GM12878 (cell line): ENCODE results near the gene CHMP4B. TPM values are rescaled to one million over a fixed set of nuclear protein-coding genes. Genes with fewer than 3 reads are reported as not detected.
A peak's percentile ranks its signal among the peaks of the same experiment; 100 is the strongest.

ENCODE experiments used
- ATAC-seq: fragments of 200-7000 bp; cut with Tn5 transposase; 3 replicates; pipeline ENCODE4 v1.9.1; 2020; ENCODE audit warnings: mild to moderate bottlenecking, moderate library complexity
- BruUV-seq: library from RNA; stranded (reverse); fragments of 400-500 nt; replicated peaks from 2 replicates; lab custom pipeline; 2021; lab: Mats Ljungman, UMichigan
- CTCF ChIA-PET: fragments of 300-600 bp; sonication (Branson Sonifier 250); formaldehyde crosslinking; extraction: SDS; loops from one replicate; lab custom pipeline; 2021; ENCODE audit warnings: inconsistent platforms; lab: Yijun Ruan, JAX
- POLR2A ChIA-PET: fragments of 350-600 bp; formaldehyde crosslinking; extraction: SDS; loops from one replicate; lab custom pipeline; 2021; ENCODE audit warnings: inconsistent platforms; lab: Charles Lee
- RAD21 ChIA-PET: fragments of 300-600 bp; sonication (Branson Sonifier 250); formaldehyde crosslinking; loops from one replicate; lab custom pipeline; 2023; ENCODE audit warnings: antibody characterized with exemption; ENCODE audit not compliant: unreplicated experiment; lab: Charles Lee
- SMC1A ChIA-PET: fragments of 300-600 bp; sonication (Branson Sonifier 250); formaldehyde crosslinking; loops from one replicate; lab custom pipeline; 2023; ENCODE audit not compliant: unreplicated experiment, uncharacterized antibody; lab: Charles Lee
- DNase-seq: peaks from one replicate; pipeline ENCODE4 v3.0.0-alpha.2; 2011; ENCODE audit warnings: low read depth, low spot score
- FAIRE-seq: peaks from 3 replicates; lab custom pipeline; 2011; peaks lifted over from hg19 to GRCh38; lab: Jason Lieb, UNC
- H2AFZ ChIP-seq: 2 replicates; pipeline ENCODE4 v1.6.0; 2011; ENCODE audit warnings: low read depth, low read length, control low read depth; ENCODE audit not compliant: control insufficient read depth
- H3K27ac ChIP-seq: 2 replicates; pipeline ENCODE4 v1.5.1; 2011; ENCODE audit warnings: control low read depth; ENCODE audit not compliant: control insufficient read depth, insufficient read depth
- H3K27me3 ChIP-seq, 2 experiments: replicated peaks in 1 of 2; 2 replicates each; pipeline versions ENCODE4 v1.6.0 to v1.6.1; 2011; ENCODE audit warnings: low read length in 1 of 2; ENCODE audit not compliant: control insufficient read depth in 2 of 2, insufficient read depth in 2 of 2
- H3K36me3 ChIP-seq, 2 experiments: 2 replicates each; pipeline ENCODE4 v1.5.1; 2011; ENCODE audit warnings: low read length in 1 of 2; ENCODE audit not compliant: control insufficient read depth in 2 of 2, insufficient read depth in 2 of 2
- H3K4me1 ChIP-seq: 2 replicates; pipeline ENCODE4 v1.6.1; 2011; ENCODE audit warnings: mild to moderate bottlenecking, low read length, moderate library complexity, mixed read lengths; ENCODE audit not compliant: control insufficient read depth, insufficient read depth
- H3K4me2 ChIP-seq: 2 replicates; pipeline ENCODE4 v1.6.0; 2011; ENCODE audit warnings: control low read depth; ENCODE audit not compliant: control insufficient read depth, insufficient read depth
- H3K4me3 ChIP-seq: fragments of 200-600 bp; sonication (generic); 2 replicates; pipeline ENCODE4 v1.5.1; 2016
- H3K79me2 ChIP-seq: 2 replicates; pipeline ENCODE4 v1.6.0; 2011; ENCODE audit warnings: low read length; ENCODE audit not compliant: control insufficient read depth, insufficient read depth
- H3K9ac ChIP-seq: 2 replicates; pipeline ENCODE4 v1.8.0; 2011; ENCODE audit warnings: low read length, control low read depth, mixed read lengths; ENCODE audit not compliant: control insufficient read depth, insufficient read depth
- H3K9me3 ChIP-seq: replicated peaks from 3 replicates; pipeline ENCODE4 v1.5.1; 2011; ENCODE audit warnings: mild to moderate bottlenecking, low read length; ENCODE audit not compliant: control insufficient read depth, insufficient read depth
- H4K20me1 ChIP-seq: 2 replicates; pipeline ENCODE4 v1.6.0; 2011; ENCODE audit not compliant: control insufficient read depth, insufficient read depth
- FOXK2 ChIP-seq: fragments of 450-650 bp; IDR thresholded peaks from 2 replicates; pipeline ENCODE4 v1.6.1; 2017; ENCODE audit warnings: mild to moderate bottlenecking, moderate library complexity
- NFYA ChIP-seq: IDR thresholded peaks from 2 replicates; pipeline ENCODE4 v1.6.1; 2011; ENCODE audit warnings: low read depth, mild to moderate bottlenecking, low read length, improper control_type of control experiment, borderline replicate concordance
- POLR2AphosphoS2 ChIP-seq: IDR thresholded peaks from 2 replicates; pipeline ENCODE4 v1.6.1; 2011; ENCODE audit warnings: low read depth, mild to moderate bottlenecking, low read length, improper control_type of control experiment, moderate library complexity
- RAD21 ChIP-seq: IDR thresholded peaks from 2 replicates; pipeline ENCODE4 v1.6.1; 2011; ENCODE audit warnings: mild to moderate bottlenecking, low read depth, low read length, moderate library complexity; ENCODE audit not compliant: insufficient read depth
- RFX5 ChIP-seq: IDR thresholded peaks from 2 replicates; pipeline ENCODE4 v1.6.1; 2011; ENCODE audit warnings: low read depth, low read length, improper control_type of control experiment
- SIN3A ChIP-seq: IDR thresholded peaks from 2 replicates; pipeline ENCODE4 v1.6.1; 2012; ENCODE audit warnings: low read depth, low read length, improper control_type of control experiment
- SMAD1 ChIP-seq: fragments of 450-650 bp; IDR thresholded peaks from 2 replicates; pipeline ENCODE4 v1.6.1; 2018; ENCODE audit warnings: mild to moderate bottlenecking, low read depth; ENCODE audit not compliant: partially characterized antibody
- SMARCA5 ChIP-seq: fragments of 450-650 bp; IDR thresholded peaks from 2 replicates; pipeline ENCODE4 v1.6.1; 2017; ENCODE audit warnings: mild to moderate bottlenecking
- SMC3 ChIP-seq: IDR thresholded peaks from 2 replicates; pipeline ENCODE4 v1.6.1; 2011; ENCODE audit warnings: low read length, improper control_type of control experiment, borderline replicate concordance
- SP1 ChIP-seq: IDR thresholded peaks from one replicate; pipeline ENCODE4 v1.6.1; 2011; ENCODE audit warnings: low read depth, low read length
- YY1 ChIP-seq: IDR thresholded peaks from 2 replicates; pipeline ENCODE4 v1.6.1; 2011; ENCODE audit warnings: low read depth, mild to moderate bottlenecking, low read length
- WGBS: methylation state at CpG from one replicate; pipeline ENCODE4 v1.1.6; 2016; ENCODE audit warnings: low lambda C conversion rate; ENCODE audit not compliant: insufficient replicate concordance, insufficient coverage; ENCODE audit errors: missing lambda C conversion rate; 5-methylcytosine and 5-hydroxymethylcytosine counted together
- in situ Hi-C: fragments of 300-500 bp; cut with MboI; formaldehyde crosslinking; loops from 9 replicates; pipeline ENCODE4 v1.14.3; 2018; ENCODE audit warnings: mixed read lengths
- intact Hi-C: fragments of 100-400 bp; cut with micrococcal nuclease; formaldehyde crosslinking; loops from one replicate; pipeline ENCODE4 v1.14.2; 2022; ENCODE audit not compliant: unreplicated experiment
- polyA plus RNA-seq, 11 experiments: library from polyadenylated mRNA; depleted of rRNA in 4 of 11; unstranded in 6 of 11; stranded (reverse) in 5 of 11; fragments of >200 nt; fragmentation: Nextera tagmentation in 4 of 11; fragmentation: Illumina TruSeq in 1 of 11; extraction: Ambion mirVana in 4 of 11; extraction: Trizol in 1 of 11; gene quantifications; 1 replicate in 1 of 11; 2 replicates in 10 of 11; pipeline versions ENCODE4 v1.2.1 to v1.2.3, GENCODE V29; 2011 to 2016; ENCODE audit warnings: inconsistent platforms in 2 of 11, missing spikeins in 2 of 11, low read depth in 1 of 11
- total RNA-seq, 4 experiments: library from RNA; depleted of rRNA in 3 of 4; stranded (reverse); fragments of >200 nt in 3 of 4; fragmentation: Illumina TruSeq in 1 of 4; extraction: Trizol in 1 of 4; gene quantifications; 2 replicates each; pipeline versions ENCODE4 v1.2.1 to v1.2.3, GENCODE V29; 2013 to 2021
- TF ChIP-seq, protein P1 (sequence below), 3 experiments: IDR thresholded peaks in 2 of 3; conservative IDR thresholded peaks in 1 of 3; 2 replicates each; pipeline ENCODE4 v1.5.1; 2011; ENCODE audit warnings: low read depth in 3 of 3, low read length in 3 of 3, mild to moderate bottlenecking in 3 of 3, control low read depth in 2 of 3, moderate library complexity in 2 of 3, inconsistent platforms in 1 of 3, mixed read lengths in 1 of 3; ENCODE audit not compliant: control insufficient read depth in 2 of 3, insufficient read depth in 1 of 3; ENCODE audit errors: extremely low read depth in 1 of 3
- TF ChIP-seq, protein P2 (sequence below): fragments of 150-350 bp; IDR thresholded peaks from 2 replicates; pipeline ENCODE4 v1.6.1; 2016; ENCODE audit warnings: low read depth, low read length
- TF ChIP-seq, protein P3 (sequence below): fragments of 450-650 bp; IDR thresholded peaks from 2 replicates; pipeline ENCODE4 v1.6.1; 2017; ENCODE audit warnings: mild to moderate bottlenecking, moderate library complexity

Gene CHMP4B
- total and polyA plus RNA-seq, 10 of the 15 experiments (the other 5 are each of a cell fraction or from before 2014, with no cell fraction given), result 4.2 to 118 (median 49.6) TPM

DNA sequence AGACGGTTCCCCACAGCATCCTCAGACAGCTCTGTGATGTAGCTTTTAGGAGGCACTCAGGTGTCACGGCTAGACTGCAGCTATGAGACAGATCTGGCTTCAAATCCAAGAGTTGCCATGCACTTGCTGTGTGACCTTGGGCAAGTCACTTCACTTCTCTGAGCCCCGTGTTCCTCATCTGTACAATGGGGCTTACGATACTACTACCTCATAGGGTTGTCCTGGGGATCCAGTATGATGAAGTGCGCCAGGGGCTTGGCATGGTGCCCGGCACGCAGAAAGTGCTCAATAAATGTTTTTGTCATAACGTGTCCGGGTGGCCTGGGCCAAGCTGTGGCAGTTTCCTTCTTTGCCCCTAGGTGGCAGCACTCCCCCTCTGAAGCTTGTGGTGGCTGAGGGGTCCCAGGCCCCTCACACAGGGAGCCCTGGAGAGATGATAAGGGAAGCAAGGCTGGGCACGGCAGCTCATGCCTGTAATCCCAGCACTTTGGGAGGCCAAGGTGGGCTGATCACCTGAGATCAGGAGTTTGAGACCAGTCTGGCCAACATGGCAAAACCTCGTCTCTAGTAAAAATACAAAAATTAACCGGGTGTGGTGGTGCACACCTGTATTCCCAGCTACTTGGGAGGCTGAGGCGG is 19.1 kb upstream of the CHMP4B start:
- no peak for FAIRE-seq
- no peaks in the 10 kb centered on the region for H3K9me3 ChIP-seq
- TF ChIP-seq SIN3A, result no peak
- peak; percentile 65 for TF ChIP-seq RAD21
- TF ChIP-seq SP1, result no peak
- TF ChIP-seq NFYA, result no peak
- peak; percentile 84; the same call in 1 of the 2 replicates for TF ChIP-seq SMARCA5
- TF ChIP-seq SMAD1, result no peak
- no peak for TF ChIP-seq POLR2AphosphoS2
- TF ChIP-seq SMC3, result peak; percentile 41; the same call in 1 of the 2 replicates
- no peak for TF ChIP-seq RFX5
- TF ChIP-seq YY1, result 0 out of 2 replicates have a peak, but pooled peaks have one; percentile 38
- peak; percentile 9; the same call in 1 of the 2 replicates for TF ChIP-seq FOXK2
- TF ChIP-seq, protein P1, sequence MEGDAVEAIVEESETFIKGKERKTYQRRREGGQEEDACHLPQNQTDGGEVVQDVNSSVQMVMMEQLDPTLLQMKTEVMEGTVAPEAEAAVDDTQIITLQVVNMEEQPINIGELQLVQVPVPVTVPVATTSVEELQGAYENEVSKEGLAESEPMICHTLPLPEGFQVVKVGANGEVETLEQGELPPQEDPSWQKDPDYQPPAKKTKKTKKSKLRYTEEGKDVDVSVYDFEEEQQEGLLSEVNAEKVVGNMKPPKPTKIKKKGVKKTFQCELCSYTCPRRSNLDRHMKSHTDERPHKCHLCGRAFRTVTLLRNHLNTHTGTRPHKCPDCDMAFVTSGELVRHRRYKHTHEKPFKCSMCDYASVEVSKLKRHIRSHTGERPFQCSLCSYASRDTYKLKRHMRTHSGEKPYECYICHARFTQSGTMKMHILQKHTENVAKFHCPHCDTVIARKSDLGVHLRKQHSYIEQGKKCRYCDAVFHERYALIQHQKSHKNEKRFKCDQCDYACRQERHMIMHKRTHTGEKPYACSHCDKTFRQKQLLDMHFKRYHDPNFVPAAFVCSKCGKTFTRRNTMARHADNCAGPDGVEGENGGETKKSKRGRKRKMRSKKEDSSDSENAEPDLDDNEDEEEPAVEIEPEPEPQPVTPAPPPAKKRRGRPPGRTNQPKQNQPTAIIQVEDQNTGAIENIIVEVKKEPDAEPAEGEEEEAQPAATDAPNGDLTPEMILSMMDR (IDR thresholded peaks at IDR 0.05 in 2 of 3, conservative IDR thresholded peaks at IDR 0.05 in 1 of 3; ENCODE audit: control insufficient read depth in 2 of 3, extremely low read depth in 1 of 3, insufficient read depth in 1 of 3, low read depth in 3 of 3, low read length in 3 of 3), result peak; percentile 56 to 78 (median 69)
- TF ChIP-seq, protein P2, sequence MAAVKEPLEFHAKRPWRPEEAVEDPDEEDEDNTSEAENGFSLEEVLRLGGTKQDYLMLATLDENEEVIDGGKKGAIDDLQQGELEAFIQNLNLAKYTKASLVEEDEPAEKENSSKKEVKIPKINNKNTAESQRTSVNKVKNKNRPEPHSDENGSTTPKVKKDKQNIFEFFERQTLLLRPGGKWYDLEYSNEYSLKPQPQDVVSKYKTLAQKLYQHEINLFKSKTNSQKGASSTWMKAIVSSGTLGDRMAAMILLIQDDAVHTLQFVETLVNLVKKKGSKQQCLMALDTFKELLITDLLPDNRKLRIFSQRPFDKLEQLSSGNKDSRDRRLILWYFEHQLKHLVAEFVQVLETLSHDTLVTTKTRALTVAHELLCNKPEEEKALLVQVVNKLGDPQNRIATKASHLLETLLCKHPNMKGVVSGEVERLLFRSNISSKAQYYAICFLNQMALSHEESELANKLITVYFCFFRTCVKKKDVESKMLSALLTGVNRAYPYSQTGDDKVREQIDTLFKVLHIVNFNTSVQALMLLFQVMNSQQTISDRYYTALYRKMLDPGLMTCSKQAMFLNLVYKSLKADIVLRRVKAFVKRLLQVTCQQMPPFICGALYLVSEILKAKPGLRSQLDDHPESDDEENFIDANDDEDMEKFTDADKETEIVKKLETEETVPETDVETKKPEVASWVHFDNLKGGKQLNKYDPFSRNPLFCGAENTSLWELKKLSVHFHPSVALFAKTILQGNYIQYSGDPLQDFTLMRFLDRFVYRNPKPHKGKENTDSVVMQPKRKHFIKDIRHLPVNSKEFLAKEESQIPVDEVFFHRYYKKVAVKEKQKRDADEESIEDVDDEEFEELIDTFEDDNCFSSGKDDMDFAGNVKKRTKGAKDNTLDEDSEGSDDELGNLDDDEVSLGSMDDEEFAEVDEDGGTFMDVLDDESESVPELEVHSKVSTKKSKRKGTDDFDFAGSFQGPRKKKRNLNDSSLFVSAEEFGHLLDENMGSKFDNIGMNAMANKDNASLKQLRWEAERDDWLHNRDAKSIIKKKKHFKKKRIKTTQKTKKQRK, result no peak
- TF ChIP-seq, protein P3, sequence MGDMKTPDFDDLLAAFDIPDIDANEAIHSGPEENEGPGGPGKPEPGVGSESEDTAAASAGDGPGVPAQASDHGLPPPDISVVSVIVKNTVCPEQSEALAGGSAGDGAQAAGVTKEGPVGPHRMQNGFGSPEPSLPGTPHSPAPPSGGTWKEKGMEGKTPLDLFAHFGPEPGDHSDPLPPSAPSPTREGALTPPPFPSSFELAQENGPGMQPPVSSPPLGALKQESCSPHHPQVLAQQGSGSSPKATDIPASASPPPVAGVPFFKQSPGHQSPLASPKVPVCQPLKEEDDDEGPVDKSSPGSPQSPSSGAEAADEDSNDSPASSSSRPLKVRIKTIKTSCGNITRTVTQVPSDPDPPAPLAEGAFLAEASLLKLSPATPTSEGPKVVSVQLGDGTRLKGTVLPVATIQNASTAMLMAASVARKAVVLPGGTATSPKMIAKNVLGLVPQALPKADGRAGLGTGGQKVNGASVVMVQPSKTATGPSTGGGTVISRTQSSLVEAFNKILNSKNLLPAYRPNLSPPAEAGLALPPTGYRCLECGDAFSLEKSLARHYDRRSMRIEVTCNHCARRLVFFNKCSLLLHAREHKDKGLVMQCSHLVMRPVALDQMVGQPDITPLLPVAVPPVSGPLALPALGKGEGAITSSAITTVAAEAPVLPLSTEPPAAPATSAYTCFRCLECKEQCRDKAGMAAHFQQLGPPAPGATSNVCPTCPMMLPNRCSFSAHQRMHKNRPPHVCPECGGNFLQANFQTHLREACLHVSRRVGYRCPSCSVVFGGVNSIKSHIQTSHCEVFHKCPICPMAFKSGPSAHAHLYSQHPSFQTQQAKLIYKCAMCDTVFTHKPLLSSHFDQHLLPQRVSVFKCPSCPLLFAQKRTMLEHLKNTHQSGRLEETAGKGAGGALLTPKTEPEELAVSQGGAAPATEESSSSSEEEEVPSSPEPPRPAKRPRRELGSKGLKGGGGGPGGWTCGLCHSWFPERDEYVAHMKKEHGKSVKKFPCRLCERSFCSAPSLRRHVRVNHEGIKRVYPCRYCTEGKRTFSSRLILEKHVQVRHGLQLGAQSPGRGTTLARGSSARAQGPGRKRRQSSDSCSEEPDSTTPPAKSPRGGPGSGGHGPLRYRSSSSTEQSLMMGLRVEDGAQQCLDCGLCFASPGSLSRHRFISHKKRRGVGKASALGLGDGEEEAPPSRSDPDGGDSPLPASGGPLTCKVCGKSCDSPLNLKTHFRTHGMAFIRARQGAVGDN, result no peak

More for the DNA sequence above, 19.1 kb upstream of the CHMP4B start:
- ATAC-seq (peak; percentile 82), DNase-seq (no peak)
- intact Hi-C loops, result loop anchor here (1.0 to 5.0 kb wide), 2 partner anchors 70 to 335 kb away; no protein-coding TSS in a partner anchor
- ChIA-PET POLR2A (no interaction called here), RAD21 (interaction anchor here (0.6 to 2.0 kb wide), 4 partner anchors 19 to 230 kb away, joined by 3 to 5 read pairs (median 4); partner anchors contain the start of gene CHMP4B), SMC1A (interaction anchor here (0.6 to 1.6 kb wide), 6 partner anchors 9 to 230 kb away, joined by 3 to 5 read pairs (median 3); no protein-coding TSS in a partner anchor), CTCF (interaction anchor here (0.6 to 4.1 kb wide), 27 partner anchors 9 to 337 kb away, joined by 3 to 19 read pairs (median 5); partner anchors contain the start of gene CHMP4B)
- no peaks in the 10 kb centered on the region for H3K79me2 ChIP-seq
- H3K4me1 ChIP-seq, result no peaks in the 10 kb centered on the region
- no peak overlapping the region for H3K4me3 ChIP-seq
- no peaks in the 10 kb centered on the region for H4K20me1 ChIP-seq
- no peak overlapping the region; the same call in 1 of the 2 replicates for H2AFZ ChIP-seq
- H3K9ac ChIP-seq, result no peak overlapping the region
- no peak overlapping the region for H3K4me2 ChIP-seq
- WGBS, result 70% methylated on average over 13 of the region's 13 CpGs
- no peaks in the 10 kb centered on the region for H3K27me3 ChIP-seq
- H3K27ac ChIP-seq, result no peak overlapping the region
- H3K36me3 ChIP-seq, result no peaks in the 10 kb centered on the region
- in situ Hi-C loops, result no loop called here
- no TSS peak for BruUV-seq
